ENCODE measurements around the gene TMEM106C. TPM values are rescaled to one million over a fixed set of nuclear protein-coding genes. Genes with fewer than 3 reads are reported as not detected.
A peak's percentile ranks its signal among the peaks of the same experiment; 100 is the strongest.

Gene TMEM106C
- total RNA-seq, 8 experiments from 2014 or later = 26.7 to 79.3 (median 43.5) TPM

DNA sequence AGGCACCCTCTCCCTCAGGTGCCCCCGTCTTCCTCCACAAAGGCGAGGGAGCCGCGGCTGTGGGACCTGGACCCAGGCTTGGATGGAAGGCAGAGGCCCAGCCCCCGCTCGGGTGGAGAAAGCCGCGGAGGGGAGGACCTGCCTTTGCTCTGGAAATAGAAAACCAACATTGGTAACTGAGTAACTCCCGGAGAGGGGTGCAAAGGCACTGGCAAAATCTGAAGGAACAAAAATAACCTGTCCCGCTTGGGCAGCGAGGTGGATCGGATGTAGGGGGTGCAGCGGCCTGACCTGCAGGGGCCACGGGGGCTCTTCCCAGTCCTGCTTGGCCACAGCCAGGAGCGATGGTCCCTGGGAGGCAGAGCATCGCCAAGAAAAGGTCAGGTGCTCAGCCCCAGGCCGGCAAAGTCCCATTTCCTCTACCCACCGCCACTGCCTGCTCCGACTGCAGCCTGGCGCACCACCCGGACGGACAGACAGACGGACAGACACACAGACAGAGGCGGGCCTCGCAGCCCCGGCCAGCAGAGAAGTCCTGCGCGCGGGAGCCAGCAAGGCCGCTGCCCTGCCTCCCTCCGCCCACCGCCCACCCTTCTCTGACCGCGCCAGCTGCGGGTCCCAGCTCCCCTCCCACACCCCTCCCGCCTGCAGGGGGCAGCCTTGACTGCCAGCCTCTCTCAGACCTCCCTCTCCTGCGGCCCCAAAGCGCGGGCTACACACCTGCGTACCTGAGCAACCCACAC is 21.4 kb upstream of the TMEM106C start:
- Histone ChIP-seq H3K27ac (no peak overlapping the region), H3K4me3 (no peak overlapping the region), H3K4me1 (replicated peaks in 1 of 2) (no peaks in the 10 kb centered on the region)
- in situ Hi-C loops (cut with MboI; ENCODE audit: low pct_unique_long_range_greater_than_20kb in 2 of 9, low sequenced_read_pairs in 9 of 9, unreplicated experiment in 9 of 9) = loop anchor here in 1 of 9 experiments (25.0 kb wide), 1 partner anchor 670 kb away; no protein-coding TSS in a partner anchor
- WGBS, 10 experiments = 50 to 86% (median 58%) methylated on average over 4 to 10 of the region's 40 CpGs; no CpG with 5 or more reads in 7 of the 10 experiments
- ATAC-seq (replicated peaks in 6 of 8) = peak in 6 of 8 experiments; percentile 32 to 75 (median 52)

DNA sequence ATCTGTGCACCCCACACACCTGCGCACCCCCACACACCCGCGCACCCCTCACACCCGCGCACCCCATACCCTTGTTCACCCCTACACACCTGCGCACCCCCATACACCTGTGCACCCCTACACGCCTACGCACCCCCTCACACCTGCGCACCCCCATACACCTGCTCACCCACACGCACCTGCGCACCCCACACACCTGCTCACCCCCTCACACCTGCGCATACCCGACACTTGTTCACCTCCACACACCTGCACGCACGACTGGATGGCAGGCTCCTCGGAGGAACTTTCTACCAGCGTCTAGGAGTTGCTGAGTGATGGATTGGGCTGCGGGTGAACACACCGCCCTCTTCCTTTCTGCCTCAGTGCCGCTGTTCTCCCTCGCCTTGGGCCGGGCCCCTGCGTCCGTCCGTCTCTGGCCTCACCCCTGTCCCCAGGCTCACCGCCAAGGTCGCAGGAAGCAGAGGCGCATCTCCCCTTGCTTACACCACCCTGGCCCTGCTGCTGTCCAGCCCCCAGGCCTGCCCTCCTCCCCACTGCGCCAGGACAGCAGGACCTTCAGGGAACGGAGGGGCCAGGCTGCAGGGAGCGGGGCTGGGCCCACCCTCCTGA is 20.7 kb upstream of the TMEM106C start:
- peak in 1 of 8 experiments; percentile 15 for ATAC-seq (replicated peaks in 6 of 8)
- in situ Hi-C loops (cut with MboI; ENCODE audit: low pct_unique_long_range_greater_than_20kb in 2 of 9, low sequenced_read_pairs in 9 of 9, unreplicated experiment in 9 of 9) = loop anchor here in 1 of 9 experiments (25.0 kb wide), 1 partner anchor 670 kb away; no protein-coding TSS in a partner anchor
- Histone ChIP-seq H3K4me3 (no peak overlapping the region), H3K27ac (no peak overlapping the region), H3K4me1 (replicated peaks in 1 of 2) (no peaks in the 10 kb centered on the region)
- WGBS, 10 experiments = 100% methylated on average over 3 of the region's 31 CpGs; no CpG with 5 or more reads in 9 of the 10 experiments

DNA sequence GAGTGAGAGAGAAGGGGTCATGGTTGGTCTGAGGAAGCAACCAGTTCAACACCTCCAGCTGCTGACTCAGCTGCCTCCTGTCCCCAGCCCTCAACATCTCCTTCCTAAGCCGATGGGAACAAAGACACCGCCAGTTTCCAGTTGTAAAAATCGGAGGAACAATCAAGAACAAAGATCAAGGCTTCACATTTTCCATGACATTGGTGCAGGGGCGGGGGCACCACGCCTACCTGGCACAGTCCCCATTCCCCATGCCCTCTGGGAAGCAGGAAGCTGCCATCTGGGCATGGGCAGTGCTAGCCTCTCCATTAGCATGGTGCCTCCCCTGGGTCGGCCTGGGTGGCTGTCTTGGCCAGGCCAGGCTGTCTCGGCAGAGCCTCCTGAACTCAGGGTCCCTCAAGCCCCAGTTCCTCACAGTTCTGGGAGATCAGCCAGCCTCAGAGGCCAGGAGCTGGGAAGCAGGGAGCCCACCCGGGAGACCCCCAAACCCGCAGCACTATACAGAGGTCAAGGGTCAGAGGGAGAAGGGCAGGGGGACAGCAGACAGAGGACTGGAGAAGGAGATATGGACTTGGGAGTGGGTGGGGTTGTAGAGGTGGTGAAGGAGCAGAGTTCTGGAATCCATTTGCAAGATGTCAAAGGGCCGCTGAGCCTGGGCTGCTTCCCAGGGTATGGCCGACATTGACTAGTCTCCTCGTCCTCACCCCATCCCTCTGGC is 19.6 kb upstream of the TMEM106C start:
- in situ Hi-C loops (cut with MboI; ENCODE audit: low pct_unique_long_range_greater_than_20kb in 2 of 9, low sequenced_read_pairs in 9 of 9, unreplicated experiment in 9 of 9) = loop anchor here in 1 of 9 experiments (25.0 kb wide), 1 partner anchor 669 kb away; no protein-coding TSS in a partner anchor
- ATAC-seq (replicated peaks in 6 of 8) = peak in 1 of 8 experiments; percentile 70
- Histone ChIP-seq H3K4me1 (replicated peaks in 1 of 2) (no peaks in the 10 kb centered on the region), H3K27ac (no peak overlapping the region), H3K4me3 (no peak overlapping the region)
- WGBS, 10 experiments = 34 to 89% (median 83%) methylated on average over 3 to 7 of the region's 12 CpGs; no CpG with 5 or more reads in 5 of the 10 experiments

DNA sequence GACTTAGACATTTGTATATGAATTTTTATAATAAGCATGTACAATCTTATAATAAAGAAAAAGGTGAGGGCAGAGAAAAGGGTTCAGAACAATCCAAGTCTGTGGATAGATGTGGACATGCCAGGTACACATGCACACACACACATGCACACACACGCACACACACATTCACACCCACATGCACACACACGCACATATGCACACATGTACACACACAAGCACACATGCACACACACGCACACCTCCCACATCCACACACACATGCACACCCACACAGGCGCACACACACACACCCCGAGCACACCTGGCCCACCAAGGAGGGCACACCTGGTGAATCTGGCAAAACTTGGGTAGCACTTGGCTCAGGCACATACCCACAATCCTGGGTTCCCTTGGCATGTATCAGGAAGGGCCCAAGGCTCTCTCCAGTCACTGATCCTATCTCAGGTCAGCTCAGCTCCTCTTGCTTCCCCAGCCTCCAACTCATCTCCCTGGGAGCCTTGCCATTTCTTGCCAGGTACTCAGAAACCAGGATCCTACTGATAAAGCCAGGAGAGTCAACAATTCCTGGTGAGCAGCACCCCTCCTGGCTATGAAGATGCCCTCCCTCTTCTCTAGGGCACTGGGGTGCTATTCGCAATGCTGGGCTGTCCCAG is 18.6 kb upstream of the TMEM106C start:
- WGBS, 10 experiments = 50 to 100% (median 90%) methylated on average over 1 to 5 of the region's 6 CpGs; no CpG with 5 or more reads in 1 of the 10 experiments
- in situ Hi-C loops (cut with MboI; ENCODE audit: low pct_unique_long_range_greater_than_20kb in 2 of 9, low sequenced_read_pairs in 9 of 9, unreplicated experiment in 9 of 9) = loop anchor here in 1 of 9 experiments (25.0 kb wide), 1 partner anchor 667 kb away; no protein-coding TSS in a partner anchor
- no peak overlapping the region for H3K27ac ChIP-seq
- no peaks in the 10 kb centered on the region for H3K4me1 ChIP-seq (replicated peaks in 1 of 2)
- no peak overlapping the region for H3K4me3 ChIP-seq
- no peak for ATAC-seq (replicated peaks in 6 of 8)

DNA sequence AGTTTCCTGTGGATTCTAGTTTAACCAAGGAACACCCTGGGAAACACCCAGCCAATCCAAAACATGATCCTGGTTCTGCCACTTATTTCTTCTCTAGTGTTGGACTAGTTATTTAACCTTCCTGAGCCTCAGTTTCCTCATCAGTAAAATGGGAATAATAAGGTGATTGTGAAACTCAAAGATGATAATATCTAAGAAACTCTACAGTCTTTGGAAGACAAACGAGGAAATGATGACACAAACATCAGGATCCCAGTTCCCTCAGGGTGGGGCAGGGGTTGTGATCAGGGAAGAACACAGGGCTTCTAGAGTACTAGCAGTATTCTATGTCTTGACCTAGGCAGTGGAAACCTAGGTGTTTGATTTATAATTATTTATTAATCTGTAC is 18.1 kb upstream of the TMEM106C start:
- in situ Hi-C loops (cut with MboI; ENCODE audit: low pct_unique_long_range_greater_than_20kb in 2 of 9, low sequenced_read_pairs in 9 of 9, unreplicated experiment in 9 of 9) = loop anchor here in 1 of 9 experiments (25.0 kb wide), 1 partner anchor 667 kb away; no protein-coding TSS in a partner anchor

DNA sequence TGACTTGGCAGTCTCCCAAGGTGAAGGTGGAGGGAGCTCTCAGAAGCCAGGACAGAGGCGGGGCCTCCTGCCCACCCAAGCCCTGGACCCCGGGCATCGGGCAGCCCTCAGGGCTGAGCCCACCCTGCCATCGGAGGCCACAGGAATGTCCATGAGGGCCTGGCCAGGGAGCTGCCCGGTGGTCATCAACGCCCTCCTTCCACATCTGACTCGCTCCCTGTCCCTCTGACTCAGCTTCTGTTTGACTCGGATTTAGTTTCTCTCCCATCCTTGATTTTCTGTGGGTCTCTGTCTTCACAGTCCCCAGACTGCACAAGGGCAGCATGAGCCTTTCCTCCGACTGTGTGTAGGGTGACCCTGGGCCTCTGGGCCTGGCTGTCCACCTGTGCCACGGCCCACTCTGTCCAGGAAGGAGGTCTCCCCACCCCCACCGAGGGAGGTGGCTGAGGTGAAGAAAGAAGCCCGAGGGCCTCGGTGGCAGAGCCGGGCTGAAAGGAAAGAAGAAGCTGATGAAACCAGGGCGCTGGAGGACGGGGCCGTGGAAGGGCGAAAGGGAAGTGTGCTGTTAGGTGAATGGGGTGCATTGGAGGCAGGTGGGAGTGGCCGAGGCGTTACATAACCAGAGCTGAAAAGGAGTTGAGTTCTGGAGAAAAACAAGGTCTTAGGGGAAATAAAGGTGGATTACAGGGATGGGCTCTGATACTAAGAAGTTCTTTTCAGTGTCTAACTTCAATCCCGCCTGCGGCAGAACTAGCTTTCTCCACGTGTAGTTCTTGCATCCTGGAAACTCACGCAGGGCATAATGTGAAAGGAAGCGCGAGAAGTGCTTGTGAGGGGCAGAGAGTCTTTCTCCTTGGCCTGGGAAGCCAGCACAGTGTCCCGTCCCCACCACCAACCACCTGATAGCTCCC is 16.7 kb upstream of the TMEM106C start:
- peak in 5 of 8 experiments; percentile 6 to 44 (median 10) for ATAC-seq (replicated peaks in 6 of 8)
- 49 to 82% (median 70%) methylated on average over 2 to 17 of the region's 27 CpGs; no CpG with 5 or more reads in 2 of the 10 experiments for WGBS, 10 experiments
- Histone ChIP-seq H3K4me3 (no peak overlapping the region), H3K4me1 (replicated peaks in 1 of 2) (no peaks in the 10 kb centered on the region), H3K27ac (no peak overlapping the region)
- in situ Hi-C loops (cut with MboI; ENCODE audit: low pct_unique_long_range_greater_than_20kb in 2 of 9, low sequenced_read_pairs in 9 of 9, unreplicated experiment in 9 of 9) = loop anchor here in 1 of 9 experiments (25.0 kb wide), 1 partner anchor 666 kb away; no protein-coding TSS in a partner anchor

More for the DNA sequence above, 18.1 kb upstream of the TMEM106C start:
- Histone ChIP-seq H3K27ac (no peak overlapping the region), H3K4me3 (no peak overlapping the region), H3K4me1 (replicated peaks in 1 of 2) (no peaks in the 10 kb centered on the region)
- WGBS, 10 experiments = 0 to 100% (median 66%) methylated on average over 1 of the region's 1 CpG; no CpG with 5 or more reads in 4 of the 10 experiments
- ATAC-seq (replicated peaks in 6 of 8) = no peak

DNA sequence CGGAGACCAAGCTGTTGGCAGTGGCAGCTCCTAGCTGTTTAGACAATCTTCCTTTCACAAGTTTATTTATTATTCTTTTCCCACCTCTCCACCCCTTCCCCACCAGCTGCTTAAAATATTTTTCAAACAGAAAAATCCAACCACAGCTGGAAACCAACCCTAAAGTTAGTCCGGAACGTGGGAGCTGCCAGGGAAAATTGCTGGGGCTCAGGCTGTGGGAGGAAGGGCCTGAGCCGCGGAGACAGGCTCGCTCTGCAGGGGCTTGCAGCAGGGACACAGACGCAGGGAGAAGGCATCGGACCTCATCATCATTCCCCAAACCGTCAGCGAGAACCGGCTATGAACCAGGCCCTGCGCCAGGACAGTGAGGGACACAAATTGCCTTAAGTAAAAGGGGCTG is 16.1 kb upstream of the TMEM106C start:
- no peak for ATAC-seq (replicated peaks in 6 of 8)
- in situ Hi-C loops (cut with MboI; ENCODE audit: low pct_unique_long_range_greater_than_20kb in 2 of 9, low sequenced_read_pairs in 9 of 9, unreplicated experiment in 9 of 9) = loop anchor here in 1 of 9 experiments (25.0 kb wide), 1 partner anchor 665 kb away; no protein-coding TSS in a partner anchor
- no peak overlapping the region for H3K4me3 ChIP-seq
- H3K4me1 ChIP-seq (replicated peaks in 1 of 2) = no peaks in the 10 kb centered on the region
- 33 to 100% (median 76%) methylated on average over 2 to 9 of the region's 12 CpGs; no CpG with 5 or more reads in 1 of the 10 experiments for WGBS, 10 experiments
- H3K27ac ChIP-seq = no peak overlapping the region

DNA sequence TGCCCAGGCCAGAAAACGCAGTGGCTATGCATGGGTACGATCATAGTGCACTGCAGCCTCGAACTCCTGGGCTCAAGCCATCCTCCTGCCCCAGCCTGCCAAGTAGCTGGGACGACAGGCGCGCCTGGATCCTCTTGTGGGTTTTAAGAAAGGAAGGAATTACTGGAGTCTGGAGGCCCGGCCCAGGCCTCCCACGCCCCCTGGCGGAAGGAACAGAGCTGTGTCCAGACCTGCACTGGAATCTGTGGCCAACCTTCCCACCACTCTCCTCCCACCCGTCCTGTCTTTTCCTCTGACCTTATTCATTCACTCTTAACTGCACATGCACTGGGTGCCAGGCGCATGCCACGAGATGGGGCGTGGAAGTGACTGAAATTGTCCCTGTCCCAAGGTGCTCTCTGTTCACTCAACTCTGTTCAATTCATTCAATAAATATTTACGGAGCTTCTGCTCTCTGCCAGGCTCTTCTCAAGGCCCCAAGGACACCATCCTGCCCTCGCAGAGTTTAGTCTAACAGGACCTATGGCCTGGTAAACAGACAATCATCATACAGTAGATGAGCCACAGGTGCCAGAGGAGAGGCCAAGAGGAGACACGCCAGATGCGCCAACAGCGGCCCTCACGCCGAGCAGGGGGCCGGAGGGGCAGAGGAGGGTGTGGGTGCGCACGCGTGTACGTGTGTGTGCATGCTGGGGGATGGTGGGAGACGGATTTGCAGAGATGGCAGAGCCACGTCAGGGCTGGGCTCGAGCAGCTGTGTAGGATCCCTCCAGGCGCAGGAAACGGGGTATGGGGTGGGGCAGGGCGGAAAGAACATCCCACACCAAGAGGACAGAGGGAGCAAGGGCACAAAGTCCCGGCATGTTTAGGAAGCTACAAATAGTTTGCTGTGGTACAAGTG is 13.7 kb upstream of the TMEM106C start:
- H3K4me1 ChIP-seq (replicated peaks in 1 of 2) = no peaks in the 10 kb centered on the region
- no peak overlapping the region for H3K4me3 ChIP-seq
- in situ Hi-C loops (cut with MboI; ENCODE audit: low pct_unique_long_range_greater_than_20kb in 2 of 9, low sequenced_read_pairs in 9 of 9, unreplicated experiment in 9 of 9) = loop anchor here in 2 of 9 experiments (10.0 to 25.0 kb wide), 2 partner anchors 45 to 663 kb away; partner anchors contain the start of gene VDR (in 1 of the 2)
- ATAC-seq (replicated peaks in 6 of 8) = peak; percentile 75 to 97 (median 80)
- 14 to 77% (median 31%) methylated on average over 3 to 8 of the region's 32 CpGs; no CpG with 5 or more reads in 2 of the 10 experiments for WGBS, 10 experiments
- H3K27ac ChIP-seq = no peak overlapping the region

DNA sequence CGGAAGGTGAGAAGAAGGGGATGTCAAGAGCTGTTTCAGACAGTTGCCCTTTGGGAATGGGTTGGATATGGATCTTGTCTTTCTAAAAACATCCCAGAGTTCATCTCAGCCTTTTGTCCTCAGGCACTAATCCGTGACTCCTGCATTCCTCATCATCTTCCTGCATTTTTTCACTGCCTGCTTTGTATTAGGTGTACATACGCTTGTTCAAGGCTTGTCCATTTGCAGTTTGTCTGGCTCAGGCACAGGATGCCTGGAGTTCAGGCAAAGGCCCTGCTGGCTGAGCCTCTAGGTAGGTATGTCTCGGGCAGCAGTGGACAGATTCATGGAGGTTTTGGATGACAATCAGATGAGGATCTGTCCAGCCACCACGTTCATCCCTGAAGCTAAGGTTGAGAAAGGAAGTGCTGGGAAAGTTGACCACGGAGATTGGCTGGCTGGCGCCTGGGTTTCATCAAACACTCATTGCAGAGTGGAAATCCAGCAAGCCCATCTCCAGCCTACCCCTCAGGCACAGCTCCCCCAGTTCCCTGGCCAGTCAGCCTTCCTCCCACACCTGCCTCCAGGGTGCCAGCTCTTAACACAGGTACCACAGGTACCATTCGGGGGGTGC is 12.4 kb upstream of the TMEM106C start:
- peak in 1 of 8 experiments; percentile 26 for ATAC-seq (replicated peaks in 6 of 8)
- no peak overlapping the region for H3K27ac ChIP-seq
- in situ Hi-C loops (cut with MboI; ENCODE audit: low pct_unique_long_range_greater_than_20kb in 2 of 9, low sequenced_read_pairs in 9 of 9, unreplicated experiment in 9 of 9) = loop anchor here in 1 of 9 experiments (10.0 kb wide), 1 partner anchor 46 kb away; the partner anchor contains the start of gene VDR
- no peak overlapping the region for H3K4me3 ChIP-seq
- whole genome bisulfite sequencing, 10 experiments = 0 to 100% (median 75%) methylated on average over 1 to 7 of the region's 8 CpGs; no CpG with 5 or more reads in 1 of the 10 experiments
- H3K4me1 ChIP-seq (replicated peaks in 1 of 2) = no peaks in the 10 kb centered on the region

DNA sequence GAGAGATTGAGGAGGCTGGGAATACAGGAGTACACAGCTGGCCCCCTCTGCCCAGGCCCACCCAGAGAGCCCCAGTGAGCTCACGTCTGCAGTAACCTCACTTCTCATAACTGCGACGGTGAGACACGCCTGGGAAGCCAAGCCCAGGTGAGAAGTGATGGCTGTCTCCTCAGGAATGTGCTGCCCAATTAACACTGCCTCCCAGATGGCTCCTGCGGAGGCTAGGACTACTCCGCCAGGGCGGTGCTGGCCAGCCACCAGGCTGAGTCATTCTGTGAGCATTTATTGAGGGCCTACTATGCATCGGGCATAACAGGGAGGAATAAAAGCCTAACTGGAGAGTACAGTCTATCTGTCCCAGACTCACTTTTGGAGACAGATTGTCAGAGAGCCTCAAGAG is 9.3 kb upstream of the TMEM106C start:
- peak in 2 of 8 experiments; percentile 70 for ATAC-seq (replicated peaks in 6 of 8)
- Histone ChIP-seq H3K4me3 (no peak overlapping the region), H3K4me1 (replicated peaks in 1 of 2) (no peaks in the 10 kb centered on the region), H3K27ac (no peak overlapping the region)
- in situ Hi-C loops (cut with MboI; ENCODE audit: low pct_unique_long_range_greater_than_20kb in 2 of 9, low sequenced_read_pairs in 9 of 9, unreplicated experiment in 9 of 9) = loop anchor here in 1 of 9 experiments (10.0 kb wide), 1 partner anchor 49 kb away; the partner anchor contains the start of gene VDR
- WGBS, 10 experiments = 17 to 87% (median 80%) methylated on average over 1 to 4 of the region's 8 CpGs; no CpG with 5 or more reads in 7 of the 10 experiments

Measured in motor neuron (in vitro differentiated cells).